Stimulated activated CD8-positive, alpha-beta memory T cell treated with anti-CD3 and anti-CD28 coated beads, Interleukin-7, amount 100 ng/mL, for 24 hours (primary cell): Measurements from ENCODE around the gene MYADML2.

Experiments
- DNase-seq: peaks from one replicate; pipeline ENCODE4 v3.0.0-alpha.2; 2020; ENCODE audit warnings: low read depth

The MYADML2 gene

GRCh38 chr17:81911277-81911961 is 35.6 kb downstream of the MYADML2 start, which contains the start of gene PCYT2:
Gene PCYT2, minus strand, starts transcription at chr17:81911399. Its CDS starts 44 bp downstream, at chr17:81911355.
- peak; percentile 81 for DNase-seq

GRCh38 chr17:81910840-81911276 is 36.2 kb downstream of the MYADML2 start:
- DNase-seq, result no peak

- DNase-seq, result no peak
Measured at GRCh38 chr17:81909966-81910839, 36.8 kb downstream of the MYADML2 start.

- no peak for DNase-seq
Measured at GRCh38 chr17:81909231-81909630, 37.8 kb downstream of the MYADML2 start.

GRCh38 chr17:81908793-81909192 is 38.2 kb downstream of the MYADML2 start:
- DNase-seq, result no peak

- no peak for DNase-seq
Measured at GRCh38 chr17:81907219-81908145, 39.6 kb downstream of the MYADML2 start.

GRCh38 chr17:81906476-81907218 is 40.4 kb downstream of the MYADML2 start:
- DNase-seq, result no peak

GRCh38 chr17:81905993-81906392 is 41.0 kb downstream of the MYADML2 start:
- no peak for DNase-seq

GRCh38 chr17:81905424-81905875 is 41.6 kb downstream of the MYADML2 start:
- no peak for DNase-seq

- DNase-seq, result no peak
Measured at GRCh38 chr17:81904600-81905423, 42.2 kb downstream of the MYADML2 start.

- DNase-seq, result no peak
Measured at GRCh38 chr17:81903896-81904599, 43.0 kb downstream of the MYADML2 start.

- DNase-seq, result no peak
Measured at GRCh38 chr17:81903415-81903831, 43.6 kb downstream of the MYADML2 start.

- DNase-seq, result no peak
Measured at GRCh38 chr17:81902653-81903414, 44.2 kb downstream of the MYADML2 start.

GRCh38 chr17:81902023-81902652 is 44.9 kb downstream of the MYADML2 start, which contains the start of gene NPB:
Gene NPB, plus strand, starts transcription at chr17:81902238. Its CDS starts 40 bp downstream, at chr17:81902278.
- DNase-seq, result no peak

- DNase-seq, result no peak
Measured at GRCh38 chr17:81901167-81902022, 45.6 kb downstream of the MYADML2 start.

GRCh38 chr17:81900181-81900820 is 46.7 kb downstream of the MYADML2 start:
- DNase-seq, result no peak
